B cell (primary cell): ENCODE measurements around the gene UBR3. TPM values are rescaled to one million over a fixed set of nuclear protein-coding genes. Genes with fewer than 3 reads are reported as not detected.

Source experiments
- ATAC-seq: fragments of 200-7000 bp; cut with Tn5 transposase; one replicate; pipeline ENCODE4 v1.10.0; 2021; ENCODE audit warnings: low read depth, mild to moderate bottlenecking, moderate number of reproducible peaks, moderate library complexity
- CTCF ChIA-PET: fragments of 350-600 bp; sonication (Branson Sonifier 250); formaldehyde crosslinking; loops from one replicate; lab custom pipeline; 2021; ENCODE audit warnings: antibody characterized with exemption, inconsistent platforms; lab: Charles Lee
- POLR2A ChIA-PET: fragments of 350-600 bp; sonication (Branson Sonifier 250); formaldehyde crosslinking; loops from one replicate; lab custom pipeline; 2021; ENCODE audit warnings: antibody characterized with exemption; lab: Charles Lee
- DNase-seq: peaks from one replicate; pipeline ENCODE4 v3.0.0; 2013
- H2AFZ ChIP-seq: 2 replicates; pipeline ENCODE4 v1.6.1; 2012; ENCODE audit warnings: mild to moderate bottlenecking, low read depth, low read length; ENCODE audit not compliant: insufficient read depth, poor library complexity, severe bottlenecking
- H3K27ac ChIP-seq, 2 donors: 1 replicate in 1 of 2; 2 replicates in 1 of 2; pipeline ENCODE4 v1.5.1; 2012 to 2013; ENCODE audit warnings: low read length in 2 of 2, mild to moderate bottlenecking in 2 of 2, moderate library complexity in 1 of 2
- H3K27me3 ChIP-seq, 4 experiments: fragments of 200-600 bp in 1 of 4; sonication (generic) in 1 of 4; replicated peaks in 1 of 4; 1 replicate in 2 of 4; 2 replicates in 2 of 4; pipeline versions ENCODE4 v1.6.1 to v1.7.0; 2013 to 2016; ENCODE audit warnings: low read length in 3 of 4, mild to moderate bottlenecking in 2 of 4, mixed read lengths in 1 of 4, moderate library complexity in 1 of 4; ENCODE audit not compliant: insufficient read depth in 4 of 4, control insufficient read depth in 3 of 4; ENCODE audit errors: control extremely low read depth in 1 of 4
- H3K36me3 ChIP-seq, 2 experiments: replicated peaks in 1 of 2; 1 replicate in 1 of 2; 2 replicates in 1 of 2; pipeline versions ENCODE4 v1.6.1 to v1.7.1; 2013; ENCODE audit warnings: low read length in 1 of 2; ENCODE audit not compliant: insufficient read depth in 2 of 2, control insufficient read depth in 1 of 2; ENCODE audit errors: control extremely low read depth in 1 of 2, extremely low read depth in 1 of 2
- H3K4me1 ChIP-seq, 2 donors: fragments of 200-600 bp in 1 of 2; sonication (generic) in 1 of 2; 1 replicate in 1 of 2; 2 replicates in 1 of 2; pipeline versions ENCODE4 v1.5.1 to v1.6.1; 2013 to 2017; ENCODE audit warnings: low read length in 2 of 2; ENCODE audit not compliant: control insufficient read depth in 2 of 2, insufficient read depth in 2 of 2
- H3K4me2 ChIP-seq: replicated peaks from 2 replicates; pipeline ENCODE3; 2012; ENCODE audit warnings: mild to moderate bottlenecking, low read depth, low read length; ENCODE audit not compliant: poor library complexity, severe bottlenecking
- H3K4me3 ChIP-seq, 5 experiments: fragments of 200-600 bp in 1 of 5; sonication (generic) in 1 of 5; 1 replicate in 3 of 5; 2 replicates in 2 of 5; pipeline versions ENCODE4 v1.5.1 to v1.7.0; 2011 to 2016; ENCODE audit warnings: low read length in 4 of 5, mild to moderate bottlenecking in 4 of 5, low read depth in 2 of 5, control low read depth in 1 of 5, moderate library complexity in 1 of 5; ENCODE audit not compliant: insufficient read depth in 1 of 5; ENCODE audit errors: control extremely low read depth in 1 of 5, extremely low read depth in 1 of 5
- H3K79me2 ChIP-seq: fragments of 200-600 bp; sonication (generic); one replicate; pipeline ENCODE4 v1.6.0; 2016; ENCODE audit warnings: low read length; ENCODE audit not compliant: control insufficient read depth, insufficient read depth
- H3K9ac ChIP-seq: fragments of 200-600 bp; sonication (generic); 2 replicates; pipeline ENCODE4 v1.6.1; 2017; ENCODE audit warnings: mild to moderate bottlenecking, low read length, moderate library complexity
- H3K9me3 ChIP-seq, 3 donors: one replicate each; pipeline versions ENCODE4 v1.6.1 to v1.7.1; 2013; ENCODE audit warnings: low read length in 2 of 3; ENCODE audit not compliant: control insufficient read depth in 2 of 3, insufficient read depth in 1 of 3; ENCODE audit errors: control extremely low read depth in 1 of 3
- H4K20me1 ChIP-seq: 2 replicates; pipeline ENCODE4 v1.6.0; 2012; ENCODE audit warnings: mild to moderate bottlenecking, low read length; ENCODE audit not compliant: insufficient read depth, control insufficient read depth, poor library complexity, severe bottlenecking
- H3K27ac Mint-ChIP-seq: one replicate; pipeline ENCODE4 v1.8.0; 2021; ENCODE audit warnings: mixed read lengths
- H3K27me3 Mint-ChIP-seq: one replicate; pipeline ENCODE4 v1.8.0; 2021; ENCODE audit warnings: mixed read lengths
- H3K4me1 Mint-ChIP-seq: one replicate; pipeline ENCODE4 v1.8.0; 2021; ENCODE audit warnings: mixed read lengths
- H3K4me3 Mint-ChIP-seq: one replicate; pipeline ENCODE4 v1.8.0; 2021; ENCODE audit warnings: mixed read lengths
- H3K9me3 Mint-ChIP-seq: one replicate; pipeline ENCODE4 v1.8.0; 2022; ENCODE audit warnings: mixed read lengths; ENCODE audit not compliant: insufficient read depth
- CTCF ChIP-seq: fragments of 200-600 bp; IDR thresholded peaks from one replicate; pipeline ENCODE4 v1.8.0; 2022; ENCODE audit warnings: antibody characterized with exemption, mild to moderate bottlenecking
- EZH2 ChIP-seq: IDR thresholded peaks from 2 replicates; pipeline ENCODE4 v1.6.1; 2012; ENCODE audit warnings: borderline replicate concordance, low read depth, mild to moderate bottlenecking, moderate library complexity, low read length; ENCODE audit not compliant: insufficient read depth, poor library complexity, severe bottlenecking
- WGBS: methylation state at CpG from one replicate; pipeline ENCODE4 v1.1.5; 2013; ENCODE audit warnings: missing lambda C conversion rate; ENCODE audit not compliant: insufficient coverage; 5-methylcytosine and 5-hydroxymethylcytosine counted together
- intact Hi-C: fragments of 100-400 bp; cut with micrococcal nuclease; formaldehyde crosslinking; loops from one replicate; pipeline ENCODE4 v1.10.0; 2022
- polyA plus RNA-seq: library from polyadenylated mRNA; depleted of rRNA; stranded (reverse); fragments of >200 nt; gene quantifications from 2 replicates; pipeline ENCODE4 v1.2.3, GENCODE V29; 2012
- total RNA-seq, 2 donors: library from RNA; stranded (reverse); fragments of 120-200 nt in 1 of 2; gene quantifications; 1 replicate in 1 of 2; 2 replicates in 1 of 2; pipeline versions ENCODE4 v1.2.3 to v1.2.4, GENCODE V29; 2013 to 2022

UBR3 gene
- total and polyA plus RNA-seq, 2 donors (not counting 1 experiment from before 2014, with no cell fraction given), result 5.9 to 58.1 TPM

GRCh38 chr2:169900686-169901085, 73.4 kb downstream of the UBR3 start:
- CTCF ChIA-PET, result no interaction called here
- Histone ChIP-seq H4K20me1 (no peaks in the 10 kb centered on the region), H3K27me3 (no peaks in the 10 kb centered on the region), H2AFZ (no peak overlapping the region), H3K9ac (no peak overlapping the region), H3K36me3 (peaks cover 1 to 4% of the 10 kb centered on the region in 2 experiments), H3K4me2 (no peak overlapping the region), H3K27ac (no peak overlapping the region), H3K4me3 (no peak overlapping the region), H3K9me3 (no peaks in the 10 kb centered on the region), H3K4me1 (no peaks in the 10 kb centered on the region), H3K79me2 (no peaks in the 10 kb centered on the region)
- TF ChIP-seq EZH2 (no peak), CTCF (no peak)
- intact Hi-C loops, result no loop called here
- no peaks in the 10 kb centered on the region for H3K27me3 Mint-ChIP-seq
- no peak overlapping the region for H3K27ac Mint-ChIP-seq
- H3K4me3 Mint-ChIP-seq, result no peak overlapping the region
- DNase-seq (no peak), ATAC-seq (no peak)
- POLR2A ChIA-PET, result no interaction called here
- WGBS, result 100% methylated on average over 1 of the region's 3 CpGs
- H3K4me1 Mint-ChIP-seq, result no peaks in the 10 kb centered on the region
- no peaks in the 10 kb centered on the region for H3K9me3 Mint-ChIP-seq

- no peak for TF ChIP-seq CTCF
- no peak for TF ChIP-seq EZH2
- no peak overlapping the region for H2AFZ ChIP-seq
- no peak overlapping the region for H3K27ac Mint-ChIP-seq
- H3K4me3 ChIP-seq, result no peak overlapping the region
- no peaks in the 10 kb centered on the region for H3K9me3 Mint-ChIP-seq
- no peak overlapping the region for H3K9ac ChIP-seq
- H3K4me3 Mint-ChIP-seq, result no peak overlapping the region
- DNase-seq (no peak), ATAC-seq (no peak)
- H3K4me2 ChIP-seq, result no peak overlapping the region
- peaks cover 0 to 4% of the 10 kb centered on the region in 2 experiments for H3K36me3 ChIP-seq
- no peaks in the 10 kb centered on the region for H3K79me2 ChIP-seq
- ChIA-PET CTCF (no interaction called here), POLR2A (no interaction called here)
- no peaks in the 10 kb centered on the region for H3K4me1 Mint-ChIP-seq
- no peaks in the 10 kb centered on the region for H3K4me1 ChIP-seq
- no peaks in the 10 kb centered on the region for H4K20me1 ChIP-seq
- H3K27me3 Mint-ChIP-seq, result no peaks in the 10 kb centered on the region
- WGBS, result no CpG with 5 or more reads among the region's 2 CpGs
- H3K27me3 ChIP-seq, result no peaks in the 10 kb centered on the region
- intact Hi-C loops, result no loop called here
- no peak overlapping the region for H3K27ac ChIP-seq
- no peaks in the 10 kb centered on the region for H3K9me3 ChIP-seq
Observed at GRCh38 chr2:169906731-169907130, 79.5 kb downstream of the UBR3 start.
